ENCODE results near the gene FAM151A. TPM values are rescaled to one million over a fixed set of nuclear protein-coding genes. Genes with fewer than 3 reads are reported as not detected.

Gene FAM151A
- total and polyA plus RNA-seq, 5 donors from 2014 or later = not detected

DNA sequence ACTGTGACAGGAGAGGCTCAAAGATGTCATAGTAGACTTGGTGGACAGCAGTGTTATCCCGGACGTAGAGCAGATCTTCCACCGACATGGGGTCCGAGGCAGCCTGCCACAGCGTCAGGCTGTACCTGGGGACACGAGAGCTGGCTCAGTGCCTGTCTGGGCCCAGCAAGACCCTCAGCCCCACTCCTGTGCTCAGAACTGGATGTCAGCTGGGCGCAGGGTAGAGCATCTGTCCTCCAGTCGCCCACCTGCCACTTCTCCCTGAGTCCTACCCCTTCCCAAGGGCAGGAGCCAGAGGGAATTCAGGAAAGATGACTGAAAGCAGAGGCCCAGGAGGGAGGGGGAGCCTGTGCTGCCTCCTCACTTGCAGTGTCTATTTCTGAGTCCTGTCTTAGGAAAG lies 11.7 kb downstream of the FAM151A start:
- Histone ChIP-seq H3K4me3 (ENCODE audit: low read depth, low read length) (no peak overlapping the region), H3K27me3 (ENCODE audit: control insufficient read depth, insufficient read depth, low read length) (no peaks in the 10 kb centered on the region), H3K36me3 (ENCODE audit: control insufficient read depth, insufficient read depth, low read length) (no peaks in the 10 kb centered on the region), H3K4me1 (ENCODE audit: control insufficient read depth, insufficient read depth, low read length, poor library complexity, severe bottlenecking) (no peaks in the 10 kb centered on the region), H3K9me3 (ENCODE audit: control insufficient read depth in 2 of 2, low read length in 2 of 2) (no peaks in the 10 kb centered on the region), H3K27ac (ENCODE audit: insufficient read depth, low read length, poor library complexity, severe bottlenecking) (no peak overlapping the region)
- no peak for ATAC-seq (ENCODE audit: low read depth in 2 of 2)
- H3K27me3 Mint-ChIP-seq = peaks cover 5% of the 10 kb centered on the region
- DNase-seq = no peak
- H3K9me3 Mint-ChIP-seq = no peaks in the 10 kb centered on the region
- no peaks in the 10 kb centered on the region for H3K4me1 Mint-ChIP-seq
- H3K36me3 Mint-ChIP-seq = no peaks in the 10 kb centered on the region
- no peak overlapping the region for H3K4me3 Mint-ChIP-seq
- H3K27ac Mint-ChIP-seq = no peak overlapping the region

DNA sequence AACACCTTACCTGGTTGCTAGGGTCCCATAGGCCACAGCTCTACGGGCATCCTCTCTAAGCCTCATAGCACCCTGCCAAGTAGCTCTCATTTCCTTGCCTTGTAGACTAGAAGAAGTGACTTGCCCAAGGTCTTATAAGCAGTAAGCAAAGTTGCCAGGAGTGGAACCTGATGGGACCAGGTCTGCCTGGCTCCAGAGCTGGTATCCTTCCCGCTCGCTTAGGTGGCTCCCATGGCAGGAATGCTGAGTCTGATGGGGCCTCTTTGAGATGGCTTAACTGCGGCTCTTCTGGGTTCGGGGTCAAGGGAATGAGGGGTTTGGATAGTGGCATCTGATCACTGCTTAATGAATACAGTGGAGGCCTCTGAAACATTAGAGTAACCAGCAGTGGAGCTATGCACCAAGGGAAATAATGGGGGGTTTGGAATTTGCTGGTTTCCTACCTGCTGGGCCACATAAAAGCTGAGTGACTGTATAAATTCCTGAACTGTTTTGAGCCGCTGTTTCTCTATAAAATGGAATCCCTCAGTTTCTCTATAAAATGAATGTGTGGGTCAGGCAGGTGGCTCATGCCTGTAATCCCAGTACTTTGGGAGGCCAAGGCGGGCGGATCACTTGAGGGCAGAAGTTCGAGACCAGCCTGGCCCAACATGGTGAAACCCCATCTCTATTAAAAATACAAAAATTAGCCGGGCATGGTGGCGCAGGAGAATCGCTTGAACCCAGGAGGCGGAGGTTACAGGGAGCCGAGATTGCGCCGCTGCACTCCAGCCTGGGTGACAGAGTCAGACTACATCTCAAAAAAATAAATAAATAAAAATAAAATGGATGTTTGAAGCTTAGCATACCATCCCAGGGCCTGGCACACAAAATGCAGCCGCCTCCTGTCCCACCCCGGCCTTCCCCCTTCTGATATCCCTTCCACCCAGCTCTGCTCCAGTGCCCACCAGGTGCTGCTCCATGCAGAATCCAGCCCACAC lies 12.4 kb downstream of the FAM151A start:
- no peaks in the 10 kb centered on the region for H3K36me3 ChIP-seq (ENCODE audit: control insufficient read depth, insufficient read depth, low read length)
- no peaks in the 10 kb centered on the region for H3K4me1 ChIP-seq (ENCODE audit: control insufficient read depth, insufficient read depth, low read length, poor library complexity, severe bottlenecking)
- no peak for ATAC-seq (ENCODE audit: low read depth in 2 of 2)
- H3K27me3 ChIP-seq (ENCODE audit: control insufficient read depth, insufficient read depth, low read length) = no peaks in the 10 kb centered on the region
- no peak overlapping the region for H3K27ac ChIP-seq (ENCODE audit: insufficient read depth, low read length, poor library complexity, severe bottlenecking)
- no peaks in the 10 kb centered on the region for H3K4me1 Mint-ChIP-seq
- no peaks in the 10 kb centered on the region for H3K36me3 Mint-ChIP-seq
- peaks cover 5% of the 10 kb centered on the region for H3K27me3 Mint-ChIP-seq
- no peak for DNase-seq
- no peak overlapping the region for H3K27ac Mint-ChIP-seq
- H3K4me3 Mint-ChIP-seq = no peak overlapping the region
- H3K9me3 ChIP-seq (ENCODE audit: control insufficient read depth in 2 of 2, low read length in 2 of 2) = no peaks in the 10 kb centered on the region
- no peak overlapping the region for H3K4me3 ChIP-seq (ENCODE audit: low read depth, low read length)
- no peaks in the 10 kb centered on the region for H3K9me3 Mint-ChIP-seq

DNA sequence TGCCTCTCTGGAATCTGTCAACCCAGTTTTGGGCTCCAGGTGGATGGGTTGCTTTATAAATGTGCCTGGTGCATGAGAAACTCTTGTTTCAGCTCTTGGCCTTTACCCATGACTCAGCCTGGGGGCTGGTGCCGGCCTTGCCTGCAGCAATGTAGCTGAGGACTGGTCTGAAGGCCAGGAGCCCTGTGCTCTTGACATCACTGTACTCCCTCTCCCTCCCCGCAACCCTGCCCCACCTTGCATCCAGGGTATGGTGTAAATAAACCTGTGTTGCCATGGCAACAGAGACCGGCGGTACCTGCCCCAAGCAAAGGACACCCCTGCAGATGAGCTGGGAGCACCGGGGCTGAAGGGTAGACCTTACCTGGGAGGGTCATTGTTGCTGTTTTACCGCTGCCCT lies 13.3 kb downstream of the FAM151A start:
- H3K4me1 Mint-ChIP-seq = peaks cover 0 to 4% (median 0%) of the 10 kb centered on the region in 4 donors
- Histone ChIP-seq H3K9me3 (ENCODE audit: control insufficient read depth in 2 of 2, low read length in 2 of 2) (no peaks in the 10 kb centered on the region), H3K4me1 (ENCODE audit: control insufficient read depth, insufficient read depth, low read length, poor library complexity, severe bottlenecking) (no peaks in the 10 kb centered on the region), H3K4me3 (ENCODE audit: low read depth, low read length) (no peak overlapping the region), H3K27me3 (ENCODE audit: control insufficient read depth, insufficient read depth, low read length) (no peaks in the 10 kb centered on the region), H3K36me3 (ENCODE audit: control insufficient read depth, insufficient read depth, low read length) (no peaks in the 10 kb centered on the region), H3K27ac (ENCODE audit: insufficient read depth, low read length, poor library complexity, severe bottlenecking) (no peak overlapping the region)
- H3K27me3 Mint-ChIP-seq = peaks cover 5% of the 10 kb centered on the region
- no peak overlapping the region for H3K27ac Mint-ChIP-seq
- H3K9me3 Mint-ChIP-seq = no peaks in the 10 kb centered on the region
- DNase-seq = no peak
- no peak for ATAC-seq (ENCODE audit: low read depth in 2 of 2)
- H3K4me3 Mint-ChIP-seq = no peak overlapping the region
- no peaks in the 10 kb centered on the region for H3K36me3 Mint-ChIP-seq

DNA sequence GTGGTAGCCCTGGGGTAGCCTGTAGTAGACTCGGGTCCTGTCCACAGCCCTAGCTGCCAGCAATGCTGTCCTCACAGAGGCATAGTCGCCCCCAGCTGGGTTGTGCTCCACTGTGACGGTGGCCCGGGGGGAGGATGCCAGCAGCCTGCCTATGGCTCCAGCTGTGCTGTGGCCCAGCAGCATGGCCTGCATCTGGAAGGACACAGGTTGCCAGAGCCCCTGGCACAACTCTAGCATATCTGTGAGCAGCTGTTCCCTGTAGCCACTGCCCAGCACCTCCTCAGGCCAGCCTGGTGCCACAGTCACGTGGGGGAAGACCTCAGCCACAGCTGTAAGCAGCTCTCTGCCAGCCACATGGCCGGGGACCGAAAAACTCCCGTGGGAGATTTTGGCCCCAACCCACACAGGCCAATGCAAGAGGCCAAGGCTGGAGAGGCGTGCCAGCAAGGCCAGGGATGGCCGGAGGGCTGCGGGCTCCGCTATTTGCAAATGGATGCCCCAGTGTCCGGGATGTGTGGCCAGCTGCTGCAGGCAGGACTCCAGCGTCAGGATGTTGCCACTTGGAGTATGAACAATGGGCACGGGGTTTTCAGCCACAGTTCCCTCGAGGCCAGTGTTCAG lies 13.9 kb downstream of the FAM151A start:
- no peaks in the 10 kb centered on the region for H3K36me3 Mint-ChIP-seq
- H3K4me3 Mint-ChIP-seq = no peak overlapping the region
- H3K4me1 Mint-ChIP-seq = peaks cover 0 to 10% (median 3%) of the 10 kb centered on the region in 4 donors
- no peak overlapping the region for H3K27ac Mint-ChIP-seq
- DNase-seq = no peak
- no peak for ATAC-seq (ENCODE audit: low read depth in 2 of 2)
- peaks cover 4% of the 10 kb centered on the region for H3K27me3 Mint-ChIP-seq
- Histone ChIP-seq H3K36me3 (ENCODE audit: control insufficient read depth, insufficient read depth, low read length) (no peaks in the 10 kb centered on the region), H3K27me3 (ENCODE audit: control insufficient read depth, insufficient read depth, low read length) (no peaks in the 10 kb centered on the region), H3K4me1 (ENCODE audit: control insufficient read depth, insufficient read depth, low read length, poor library complexity, severe bottlenecking) (no peaks in the 10 kb centered on the region), H3K4me3 (ENCODE audit: low read depth, low read length) (no peak overlapping the region), H3K9me3 (ENCODE audit: control insufficient read depth in 2 of 2, low read length in 2 of 2) (no peaks in the 10 kb centered on the region), H3K27ac (ENCODE audit: insufficient read depth, low read length, poor library complexity, severe bottlenecking) (no peak overlapping the region)
- no peaks in the 10 kb centered on the region for H3K9me3 Mint-ChIP-seq

DNA sequence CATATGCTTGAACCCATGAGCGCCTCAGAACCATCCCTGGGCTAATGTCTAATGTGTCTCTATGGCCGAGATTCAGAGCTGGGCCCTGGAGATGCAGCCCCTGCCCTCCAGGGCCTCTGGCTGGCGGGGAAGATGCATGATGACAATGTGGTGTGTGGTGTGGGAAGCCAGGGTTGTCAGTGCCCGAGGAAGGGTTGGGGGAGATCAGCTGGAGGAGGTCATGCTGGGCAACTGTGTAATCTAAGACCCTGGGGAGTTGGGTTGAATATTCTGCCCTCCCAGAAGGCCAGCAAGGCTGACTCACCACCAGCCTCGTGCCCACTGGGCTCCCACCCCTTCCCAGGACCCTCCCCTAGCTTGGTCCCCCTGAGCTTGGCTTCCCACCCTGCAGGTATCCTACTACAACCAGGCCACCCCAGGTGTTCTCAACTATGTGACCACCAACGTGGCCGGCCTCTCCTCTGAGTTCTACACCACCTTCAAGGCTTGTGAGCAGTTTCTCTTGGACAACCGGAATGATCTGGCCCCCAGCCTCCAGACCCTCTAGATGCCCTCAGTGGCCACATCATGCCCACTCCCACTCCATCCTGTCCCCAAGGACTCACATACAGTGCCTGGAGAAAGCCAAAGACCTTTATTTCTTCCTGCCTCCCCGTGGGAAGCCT lies 14.6 kb downstream of the FAM151A start:
- no peaks in the 10 kb centered on the region for H3K9me3 Mint-ChIP-seq
- Histone ChIP-seq H3K9me3 (ENCODE audit: control insufficient read depth in 2 of 2, low read length in 2 of 2) (no peaks in the 10 kb centered on the region), H3K36me3 (ENCODE audit: control insufficient read depth, insufficient read depth, low read length) (no peaks in the 10 kb centered on the region), H3K27ac (ENCODE audit: insufficient read depth, low read length, poor library complexity, severe bottlenecking) (no peak overlapping the region), H3K4me1 (ENCODE audit: control insufficient read depth, insufficient read depth, low read length, poor library complexity, severe bottlenecking) (no peaks in the 10 kb centered on the region), H3K27me3 (ENCODE audit: control insufficient read depth, insufficient read depth, low read length) (no peaks in the 10 kb centered on the region), H3K4me3 (ENCODE audit: low read depth, low read length) (no peak overlapping the region)
- H3K27ac Mint-ChIP-seq = no peak overlapping the region
- no peak for DNase-seq
- H3K27me3 Mint-ChIP-seq = no peaks in the 10 kb centered on the region
- H3K36me3 Mint-ChIP-seq = no peaks in the 10 kb centered on the region
- peaks cover 0 to 14% (median 4%) of the 10 kb centered on the region in 4 donors for H3K4me1 Mint-ChIP-seq
- no peak for ATAC-seq (ENCODE audit: low read depth in 2 of 2)
- no peak overlapping the region for H3K4me3 Mint-ChIP-seq

DNA sequence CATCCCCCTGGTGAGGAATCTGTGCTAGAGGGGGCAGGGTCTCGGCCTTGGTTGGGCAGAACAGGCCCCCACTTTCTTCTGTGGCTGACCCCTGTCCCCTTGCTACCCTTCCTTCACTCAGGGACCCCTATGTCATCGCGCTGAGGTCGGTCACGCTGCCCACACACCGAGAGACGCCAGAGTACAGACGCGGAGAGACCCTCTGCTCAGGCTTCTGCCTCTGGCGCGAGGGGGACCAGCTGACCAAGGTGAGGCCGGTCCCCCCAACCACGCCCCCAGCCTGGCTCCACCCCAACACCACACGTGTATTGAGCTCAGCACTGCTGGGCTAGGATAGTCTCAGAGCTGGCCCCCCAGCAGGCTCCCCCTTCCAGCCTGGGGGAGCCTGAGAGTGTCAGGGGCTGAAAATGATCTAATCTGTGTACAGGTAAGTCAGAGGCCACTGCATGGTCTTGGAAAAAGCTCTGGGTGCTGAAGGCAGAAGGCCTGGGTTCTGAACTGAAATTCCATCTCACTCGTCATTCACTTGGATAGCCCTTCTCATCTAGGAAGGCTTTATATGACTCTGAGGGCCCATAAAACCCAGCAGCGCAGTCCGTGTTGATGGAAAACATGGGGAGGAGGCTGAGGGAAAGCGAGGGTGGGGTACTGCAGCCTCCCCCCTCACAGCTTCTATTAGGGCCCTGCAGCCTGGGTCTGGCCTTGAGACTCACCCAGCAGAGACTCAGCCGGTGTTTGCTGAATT lies 15.3 kb downstream of the FAM151A start:
- H3K4me3 ChIP-seq (ENCODE audit: low read depth, low read length) = no peak overlapping the region
- no peaks in the 10 kb centered on the region for H3K4me1 ChIP-seq (ENCODE audit: control insufficient read depth, insufficient read depth, low read length, poor library complexity, severe bottlenecking)
- no peaks in the 10 kb centered on the region for H3K9me3 ChIP-seq (ENCODE audit: control insufficient read depth in 2 of 2, low read length in 2 of 2)
- no peaks in the 10 kb centered on the region for H3K36me3 Mint-ChIP-seq
- no peaks in the 10 kb centered on the region for H3K36me3 ChIP-seq (ENCODE audit: control insufficient read depth, insufficient read depth, low read length)
- H3K4me3 Mint-ChIP-seq = no peak overlapping the region
- no peak overlapping the region for H3K27ac Mint-ChIP-seq
- ATAC-seq (ENCODE audit: low read depth in 2 of 2) = no peak
- H3K27me3 Mint-ChIP-seq = no peaks in the 10 kb centered on the region
- no peak for DNase-seq
- H3K9me3 Mint-ChIP-seq = no peaks in the 10 kb centered on the region
- H3K27ac ChIP-seq (ENCODE audit: insufficient read depth, low read length, poor library complexity, severe bottlenecking) = no peak overlapping the region
- no peaks in the 10 kb centered on the region for H3K27me3 ChIP-seq (ENCODE audit: control insufficient read depth, insufficient read depth, low read length)
- H3K4me1 Mint-ChIP-seq = peaks cover 0 to 14% (median 4%) of the 10 kb centered on the region in 4 donors

DNA sequence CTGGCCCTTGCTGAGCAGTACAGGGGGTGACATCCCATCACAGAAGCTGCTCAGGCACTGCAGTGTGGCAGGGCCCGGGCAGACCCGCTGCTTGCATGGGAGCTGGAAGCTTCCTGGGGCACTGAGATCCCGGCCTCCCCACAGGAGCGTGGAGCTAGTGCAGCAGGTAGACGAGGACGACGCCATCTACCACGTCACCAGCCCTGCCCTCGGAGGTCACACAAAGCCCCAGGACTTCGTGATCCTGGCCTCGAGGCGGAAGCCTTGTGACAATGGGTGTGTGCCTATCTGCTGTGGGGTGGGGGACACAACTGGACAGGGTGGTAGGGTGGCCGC lies 16.4 kb downstream of the FAM151A start:
- no peak overlapping the region for H3K27ac Mint-ChIP-seq
- Histone ChIP-seq H3K9me3 (ENCODE audit: control insufficient read depth in 2 of 2, low read length in 2 of 2) (no peaks in the 10 kb centered on the region), H3K4me3 (ENCODE audit: low read depth, low read length) (no peak overlapping the region), H3K36me3 (ENCODE audit: control insufficient read depth, insufficient read depth, low read length) (no peaks in the 10 kb centered on the region), H3K4me1 (ENCODE audit: control insufficient read depth, insufficient read depth, low read length, poor library complexity, severe bottlenecking) (no peaks in the 10 kb centered on the region), H3K27me3 (ENCODE audit: control insufficient read depth, insufficient read depth, low read length) (no peaks in the 10 kb centered on the region), H3K27ac (ENCODE audit: insufficient read depth, low read length, poor library complexity, severe bottlenecking) (no peak overlapping the region)
- H3K4me3 Mint-ChIP-seq = no peak overlapping the region
- ATAC-seq (ENCODE audit: low read depth in 2 of 2) (no peak), DNase-seq (no peak)
- H3K9me3 Mint-ChIP-seq = no peaks in the 10 kb centered on the region
- peaks cover 0 to 17% (median 4%) of the 10 kb centered on the region in 4 donors for H3K4me1 Mint-ChIP-seq
- no peaks in the 10 kb centered on the region for H3K36me3 Mint-ChIP-seq
- H3K27me3 Mint-ChIP-seq = no peaks in the 10 kb centered on the region
